ENCODE measurements around the gene DOC2B.

DNA sequence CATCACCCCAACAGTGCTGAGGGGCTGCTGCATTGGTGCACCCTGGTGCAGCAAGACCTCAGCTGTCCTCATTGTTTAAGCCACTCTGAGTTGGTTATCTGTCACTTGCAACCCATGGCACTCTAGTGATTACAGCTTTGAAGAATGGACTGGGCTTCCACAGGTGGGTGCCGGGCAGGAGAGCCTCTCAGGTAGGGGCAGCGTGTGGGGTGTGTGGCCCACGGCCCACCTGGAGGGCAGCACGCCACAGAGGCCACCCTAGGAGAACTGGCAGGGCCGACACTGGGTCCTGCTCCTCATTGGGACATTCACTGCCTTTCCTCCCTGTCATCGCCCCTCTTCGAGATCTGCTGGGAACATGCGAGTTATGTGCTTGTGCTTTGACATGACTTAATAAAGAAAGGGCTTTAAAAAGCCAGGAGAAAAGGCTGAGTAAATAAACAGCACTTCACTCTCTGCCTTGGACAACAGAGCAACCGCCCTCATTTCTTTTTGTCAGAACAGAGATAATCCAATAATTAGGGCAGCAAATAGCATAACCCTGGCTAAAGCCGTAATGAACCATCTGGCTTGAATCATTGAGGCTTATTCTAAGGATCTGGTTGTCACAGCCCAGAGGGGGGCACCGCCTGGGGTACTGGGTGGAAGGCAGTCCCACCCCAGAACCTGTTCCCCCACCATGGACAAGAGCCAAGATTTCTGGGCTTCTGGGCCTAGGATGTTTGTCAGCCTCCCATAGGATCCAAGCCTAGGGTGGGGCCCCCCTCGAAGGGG is 3.0 kb downstream of the DOC2B start:
- TF ChIP-seq, protein P1, sequence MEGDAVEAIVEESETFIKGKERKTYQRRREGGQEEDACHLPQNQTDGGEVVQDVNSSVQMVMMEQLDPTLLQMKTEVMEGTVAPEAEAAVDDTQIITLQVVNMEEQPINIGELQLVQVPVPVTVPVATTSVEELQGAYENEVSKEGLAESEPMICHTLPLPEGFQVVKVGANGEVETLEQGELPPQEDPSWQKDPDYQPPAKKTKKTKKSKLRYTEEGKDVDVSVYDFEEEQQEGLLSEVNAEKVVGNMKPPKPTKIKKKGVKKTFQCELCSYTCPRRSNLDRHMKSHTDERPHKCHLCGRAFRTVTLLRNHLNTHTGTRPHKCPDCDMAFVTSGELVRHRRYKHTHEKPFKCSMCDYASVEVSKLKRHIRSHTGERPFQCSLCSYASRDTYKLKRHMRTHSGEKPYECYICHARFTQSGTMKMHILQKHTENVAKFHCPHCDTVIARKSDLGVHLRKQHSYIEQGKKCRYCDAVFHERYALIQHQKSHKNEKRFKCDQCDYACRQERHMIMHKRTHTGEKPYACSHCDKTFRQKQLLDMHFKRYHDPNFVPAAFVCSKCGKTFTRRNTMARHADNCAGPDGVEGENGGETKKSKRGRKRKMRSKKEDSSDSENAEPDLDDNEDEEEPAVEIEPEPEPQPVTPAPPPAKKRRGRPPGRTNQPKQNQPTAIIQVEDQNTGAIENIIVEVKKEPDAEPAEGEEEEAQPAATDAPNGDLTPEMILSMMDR (IDR thresholded peaks at IDR 0.05), result no peak
- no peak for TF ChIP-seq POLR2AphosphoS5 (IDR thresholded peaks at IDR 0.05)

All from sigmoid colon (tissue), 4 donors.